ENCODE results near the gene CCDC63. TPM values are rescaled to one million over a fixed set of nuclear protein-coding genes. Genes with fewer than 3 reads are reported as not detected.

The CCDC63 gene
- total RNA-seq, 2 donors from 2014 or later: 0.95 to 3.1 TPM

- 63 to 87% methylated on average over 4 to 7 of the region's 8 CpGs for WGBS, 2 experiments (ENCODE audit: insufficient coverage in 1 of 2, insufficient read length in 1 of 2)
Observed at GRCh38 chr12:110860833-110861296, 14.1 kb downstream of the CCDC63 start.

GRCh38 chr12:110861729-110862128 lies 14.9 kb downstream of the CCDC63 start:
- peaks cover 17% of the 10 kb centered on the region for H3K4me1 Mint-ChIP-seq
- Histone ChIP-seq H3K27me3 (ENCODE audit: control insufficient read depth, insufficient read depth, low read length, poor library complexity, severe bottlenecking) (no peaks in the 10 kb centered on the region), H3K4me3 (ENCODE audit: low read length) (no peak overlapping the region), H3K9me3 (ENCODE audit: control insufficient read depth, low read length) (no peaks in the 10 kb centered on the region), H3K27ac (ENCODE audit: low read depth, low read length) (peak overlapping the region; percentile 56), H3K4me1 (ENCODE audit: control insufficient read depth, insufficient read depth, low read length) (peaks cover 3% of the 10 kb centered on the region), H3K36me3 (ENCODE audit: control insufficient read depth, insufficient read depth, low read length) (no peaks in the 10 kb centered on the region), H3K9ac (ENCODE audit: extremely low read depth, low read length, poor library complexity, severe bottlenecking) (no peak overlapping the region)
- H3K27ac Mint-ChIP-seq: peak overlapping the region; percentile 95
- H3K27me3 Mint-ChIP-seq (ENCODE audit: insufficient read depth): peaks cover 5% of the 10 kb centered on the region
- peak; percentile 77 for DNase-seq
- H3K4me3 Mint-ChIP-seq: peak overlapping the region; percentile 3
- peaks cover 2% of the 10 kb centered on the region for H3K36me3 Mint-ChIP-seq (ENCODE audit: low read depth)
- 76 to 92% methylated on average over 5 to 7 of the region's 7 CpGs for WGBS, 2 experiments (ENCODE audit: insufficient coverage in 1 of 2, insufficient read length in 1 of 2)
- TF ChIP-seq CTCF (conservative IDR thresholded peaks at IDR 0.05): peak; percentile 53
- H3K9me3 Mint-ChIP-seq: peaks cover 29% of the 10 kb centered on the region

More at GRCh38 chr12:110860833-110861296, 14.1 kb downstream of the CCDC63 start:
- Histone ChIP-seq H3K4me1 (ENCODE audit: control insufficient read depth, insufficient read depth, low read length) (peaks cover 3% of the 10 kb centered on the region), H3K36me3 (ENCODE audit: control insufficient read depth, insufficient read depth, low read length) (no peaks in the 10 kb centered on the region), H3K27me3 (ENCODE audit: control insufficient read depth, insufficient read depth, low read length, poor library complexity, severe bottlenecking) (no peaks in the 10 kb centered on the region), H3K4me3 (ENCODE audit: low read length) (no peak overlapping the region), H3K27ac (ENCODE audit: low read depth, low read length) (peak overlapping the region; percentile 73), H3K9ac (ENCODE audit: extremely low read depth, low read length, poor library complexity, severe bottlenecking) (peak overlapping the region; percentile 35), H3K9me3 (ENCODE audit: control insufficient read depth, low read length) (no peaks in the 10 kb centered on the region)
- TF ChIP-seq CTCF (conservative IDR thresholded peaks at IDR 0.05): no peak
- H3K9me3 Mint-ChIP-seq: peaks cover 28% of the 10 kb centered on the region
- DNase-seq: peak; percentile 80
- peaks cover 2% of the 10 kb centered on the region for H3K36me3 Mint-ChIP-seq (ENCODE audit: low read depth)
- H3K4me1 Mint-ChIP-seq: peaks cover 17% of the 10 kb centered on the region
- H3K27ac Mint-ChIP-seq: peak overlapping the region; percentile 95
- peaks cover 5% of the 10 kb centered on the region for H3K27me3 Mint-ChIP-seq (ENCODE audit: insufficient read depth)
- H3K4me3 Mint-ChIP-seq: peak overlapping the region; percentile 3

- H3K4me3 ChIP-seq (ENCODE audit: low read length): no peak overlapping the region
- DNase-seq: no peak
- H3K4me1 Mint-ChIP-seq: peaks cover 17% of the 10 kb centered on the region
- H3K27ac Mint-ChIP-seq: no peak overlapping the region
- no peaks in the 10 kb centered on the region for H3K9me3 ChIP-seq (ENCODE audit: control insufficient read depth, low read length)
- peak overlapping the region; percentile 56 for H3K27ac ChIP-seq (ENCODE audit: low read depth, low read length)
- peaks cover 29% of the 10 kb centered on the region for H3K9me3 Mint-ChIP-seq
- H3K36me3 ChIP-seq (ENCODE audit: control insufficient read depth, insufficient read depth, low read length): no peaks in the 10 kb centered on the region
- no peak overlapping the region for H3K4me3 Mint-ChIP-seq
- 86 to 96% methylated on average over 5 to 8 of the region's 9 CpGs for WGBS, 2 experiments (ENCODE audit: insufficient coverage in 1 of 2, insufficient read length in 1 of 2)
- TF ChIP-seq CTCF (conservative IDR thresholded peaks at IDR 0.05): no peak
- H3K36me3 Mint-ChIP-seq (ENCODE audit: low read depth): peaks cover 2% of the 10 kb centered on the region
- peaks cover 5% of the 10 kb centered on the region for H3K27me3 Mint-ChIP-seq (ENCODE audit: insufficient read depth)
- no peaks in the 10 kb centered on the region for H3K27me3 ChIP-seq (ENCODE audit: control insufficient read depth, insufficient read depth, low read length, poor library complexity, severe bottlenecking)
- H3K9ac ChIP-seq (ENCODE audit: extremely low read depth, low read length, poor library complexity, severe bottlenecking): no peak overlapping the region
- peaks cover 3% of the 10 kb centered on the region for H3K4me1 ChIP-seq (ENCODE audit: control insufficient read depth, insufficient read depth, low read length)
Observed at GRCh38 chr12:110862329-110862728, 15.5 kb downstream of the CCDC63 start.
